Osteoblast (primary cell): ENCODE measurements around the gene PARD6G. TPM values are rescaled to one million over a fixed set of nuclear protein-coding genes. Genes with fewer than 3 reads are reported as not detected.

ENCODE experiments used
- DNase-seq: peaks from one replicate; pipeline ENCODE4 v3.0.0; 2011; ENCODE audit warnings: low spot score, mixed read lengths; ENCODE audit not compliant: insufficient read length; ENCODE audit errors: missing footprints
- H2AFZ ChIP-seq: 2 replicates; pipeline ENCODE4 v1.6.0; 2011; ENCODE audit warnings: mild to moderate bottlenecking, low read length
- H3K27ac ChIP-seq: 2 replicates; pipeline ENCODE4 v1.5.1; 2011; ENCODE audit warnings: mild to moderate bottlenecking, low read depth, low read length, moderate library complexity
- H3K27me3 ChIP-seq: 2 replicates; pipeline ENCODE4 v1.6.0; 2012; ENCODE audit warnings: mild to moderate bottlenecking, control low read depth, inconsistent platforms, low read length, moderate library complexity; ENCODE audit not compliant: insufficient read depth
- H3K36me3 ChIP-seq: 2 replicates; pipeline ENCODE4 v1.5.1; 2011; ENCODE audit warnings: mild to moderate bottlenecking, low read length, control low read depth, moderate library complexity; ENCODE audit not compliant: insufficient read depth
- H3K4me1 ChIP-seq: 2 replicates; pipeline ENCODE4 v1.5.1; 2011; ENCODE audit warnings: mild to moderate bottlenecking, low read length, control low read depth, moderate library complexity; ENCODE audit not compliant: insufficient read depth
- H3K4me2 ChIP-seq: 2 replicates; pipeline ENCODE4 v1.6.0; 2011; ENCODE audit warnings: mild to moderate bottlenecking, low read length; ENCODE audit not compliant: insufficient read depth
- H3K4me3 ChIP-seq: fragments of 200-600 bp; sonication (generic); 3 replicates; pipeline ENCODE4 v1.5.1; 2012; ENCODE audit warnings: mild to moderate bottlenecking, low read length, inconsistent platforms; ENCODE audit not compliant: insufficient read depth
- H3K79me2 ChIP-seq: 2 replicates; pipeline ENCODE4 v1.6.0; 2012; ENCODE audit warnings: mild to moderate bottlenecking, low read length, control low read depth, inconsistent platforms; ENCODE audit not compliant: insufficient read depth
- H3K9me3 ChIP-seq: 2 replicates; pipeline ENCODE4 v1.5.1; 2011; ENCODE audit warnings: low read depth, low read length, control low read depth
- H4K20me1 ChIP-seq: 2 replicates; pipeline ENCODE4 v1.6.0; 2012; ENCODE audit warnings: mild to moderate bottlenecking, low read length, control low read depth; ENCODE audit not compliant: insufficient read depth
- CTCF ChIP-seq: IDR thresholded peaks from 2 replicates; pipeline ENCODE4 v1.5.1; 2011; ENCODE audit warnings: mild to moderate bottlenecking, low read depth, low read length, moderate library complexity; ENCODE audit errors: extremely low read depth
- total RNA-seq: library from RNA; depleted of rRNA; stranded (reverse); fragments of >200 nt; gene quantifications from 2 replicates; pipeline ENCODE4 v1.2.3, GENCODE V29; 2012

PARD6G gene
- total RNA-seq, 1 donor, result 2.2 TPM

GRCh38 chr18:80205294-80205693 lies 42.0 kb downstream of the PARD6G start:
- Histone ChIP-seq H3K27me3 (no peaks in the 10 kb centered on the region), H3K27ac (no peak overlapping the region), H2AFZ (no peak overlapping the region), H3K4me2 (no peak overlapping the region), H3K4me3 (no peak overlapping the region), H3K4me1 (peaks cover 8% of the 10 kb centered on the region), H3K36me3 (no peaks in the 10 kb centered on the region), H4K20me1 (no peaks in the 10 kb centered on the region), H3K79me2 (no peaks in the 10 kb centered on the region), H3K9me3 (no peaks in the 10 kb centered on the region)
- no peak for TF ChIP-seq CTCF
- no peak for DNase-seq

GRCh38 chr18:80204142-80204541 lies 43.2 kb downstream of the PARD6G start:
- Histone ChIP-seq H3K4me3 (no peak overlapping the region), H3K27ac (no peak overlapping the region), H3K79me2 (no peaks in the 10 kb centered on the region), H3K9me3 (no peaks in the 10 kb centered on the region), H3K4me1 (peaks cover 8% of the 10 kb centered on the region), H3K27me3 (no peaks in the 10 kb centered on the region), H3K4me2 (no peak overlapping the region), H2AFZ (no peak overlapping the region), H3K36me3 (no peaks in the 10 kb centered on the region), H4K20me1 (no peaks in the 10 kb centered on the region)
- DNase-seq, result no peak
- TF ChIP-seq CTCF, result no peak

- Histone ChIP-seq H2AFZ (no peak overlapping the region), H3K27ac (no peak overlapping the region), H3K4me1 (peaks cover 8% of the 10 kb centered on the region), H3K79me2 (no peaks in the 10 kb centered on the region), H3K36me3 (no peaks in the 10 kb centered on the region), H3K4me2 (no peak overlapping the region), H3K9me3 (no peaks in the 10 kb centered on the region), H3K4me3 (no peak overlapping the region), H3K27me3 (no peaks in the 10 kb centered on the region), H4K20me1 (no peaks in the 10 kb centered on the region)
- DNase-seq, result no peak
- no peak for TF ChIP-seq CTCF
Measured at GRCh38 chr18:80203249-80203648, 44.1 kb downstream of the PARD6G start.

GRCh38 chr18:80202264-80202998 lies 44.9 kb downstream of the PARD6G start:
- Histone ChIP-seq H3K27me3 (peaks cover 5% of the 10 kb centered on the region), H3K79me2 (no peaks in the 10 kb centered on the region), H3K9me3 (no peaks in the 10 kb centered on the region), H4K20me1 (no peaks in the 10 kb centered on the region), H3K4me1 (peaks cover 8% of the 10 kb centered on the region), H3K27ac (no peak overlapping the region), H3K4me2 (no peak overlapping the region), H3K4me3 (no peak overlapping the region), H3K36me3 (no peaks in the 10 kb centered on the region), H2AFZ (no peak overlapping the region)
- TF ChIP-seq CTCF, result no peak
- no peak for DNase-seq
